Psoas muscle (tissue), 8 donors: ENCODE measurements around the gene TMEM141. TPM values are rescaled to one million over a fixed set of nuclear protein-coding genes. Genes with fewer than 3 reads are reported as not detected.
"Not testable (repeated sequence)": the region's sequence is repeated elsewhere in the genome, so short reads cannot be mapped to it uniquely, and the experiment has no call there.

Source experiments
- ATAC-seq, 4 donors: fragments of 200-7000 bp; cut with Tn5 transposase; one replicate each; pipeline ENCODE4 v1.9.1; 2020; ENCODE audit warnings: moderate library complexity in 3 of 4, mild to moderate bottlenecking in 2 of 4
- DNase-seq, 2 donors: peaks; one replicate each; pipeline ENCODE4 v3.0.0-alpha.2; 2020
- H3K27ac ChIP-seq: fragments of 200-600 bp; one replicate; pipeline ENCODE4 v1.8.0; 2022
- H3K27me3 ChIP-seq, 3 donors: fragments of 200-600 bp in 1 of 3; one replicate each; pipeline versions ENCODE4 v1.6.1 to v1.8.0; 2013 to 2022; ENCODE audit warnings: low read length in 2 of 3, mild to moderate bottlenecking in 2 of 3, moderate library complexity in 1 of 3; ENCODE audit not compliant: insufficient read depth in 3 of 3
- H3K36me3 ChIP-seq, 2 donors: fragments of 200-600 bp in 1 of 2; one replicate each; pipeline versions ENCODE4 v1.6.1 to v1.8.0; 2013 to 2022; ENCODE audit warnings: low read depth in 1 of 2, mild to moderate bottlenecking in 1 of 2, moderate library complexity in 1 of 2; ENCODE audit not compliant: insufficient read depth in 1 of 2
- H3K4me1 ChIP-seq: fragments of 200-600 bp; one replicate; pipeline ENCODE4 v1.8.0; 2022
- H3K4me3 ChIP-seq: fragments of 200-600 bp; one replicate; pipeline ENCODE4 v1.8.0; 2022; ENCODE audit warnings: mild to moderate bottlenecking
- H3K9me3 ChIP-seq: fragments of 200-600 bp; one replicate; pipeline ENCODE4 v1.8.0; 2022
- CTCF ChIP-seq: fragments of 200-600 bp; IDR thresholded peaks from one replicate; pipeline ENCODE4 v1.8.0; 2022; ENCODE audit warnings: antibody characterized with exemption
- WGBS, 3 donors: extraction: QIAGEN DNeasy Blood & Tissue Kit; methylation state at CpG; one replicate each; pipeline versions ENCODE4 v1.1.6 to v1.1.7; 2013; 5-methylcytosine and 5-hydroxymethylcytosine counted together
- intact Hi-C, 2 donors: fragments of 100-400 bp; cut with DNase I; formaldehyde crosslinking; loops; one replicate each; pipeline versions ENCODE4 v1.11.0 to v1.14.2; 2022
- polyA plus RNA-seq, 3 donors: library from polyadenylated mRNA; stranded (reverse); fragments of 200-250 nt; gene quantifications; one replicate each; pipeline ENCODE4 v1.2.3, GENCODE V29; 2013
- total RNA-seq, 4 donors: library from RNA; stranded (reverse); fragmentation: NEBNext Ultra II Directional in 2 of 4; extraction: Animal tissue kit (Norgen Biotek cat#: 25700) in 2 of 4; gene quantifications; one replicate each; pipeline versions ENCODE4 v1.2.1 to v1.2.4, GENCODE V29; 2021 to 2023
- donor health status: healthy with polysubstance abuse.
- donor health status: DM: no; HTN: no; CAD: no; lungs with moderate emphysema.
- donor health status: Bipolar disorder and iron deficiency.
- donor health status: healthy.
- donor health status: DM: yes; HTN: yes; CAD: no.
- donor health status: DM: no; HTN: no; CAD: no.
- donor health status: DM: no; HTN: no; CAD: no.
- donor health status: DM: yes; HTN: yes; CAD: no.

Gene TMEM141
- total and polyA plus RNA-seq, 7 donors = 32.0 to 89.1 (median 49.1) TPM

- H3K4me1 ChIP-seq = peaks cover 5% of the 10 kb centered on the region
- H3K36me3 ChIP-seq = no peaks in the 10 kb centered on the region
- no peak overlapping the region for H3K27ac ChIP-seq
- intact Hi-C loops = loop anchor here (10.0 kb wide), 1 partner anchor 280 kb away; no protein-coding TSS in a partner anchor
- 50 to 64% (median 58%) methylated on average over 9 of the region's 9 CpGs for WGBS, 3 donors
- no peak for ATAC-seq
- H3K9me3 ChIP-seq = no peaks in the 10 kb centered on the region
- H3K27me3 ChIP-seq = no peaks in the 10 kb centered on the region
- no peak overlapping the region for H3K4me3 ChIP-seq
- TF ChIP-seq CTCF = peak; percentile 39
- no peak for DNase-seq
Observed at GRCh38 chr9:136784249-136784996, 6.7 kb upstream of the TMEM141 start.

GRCh38 chr9:136784997-136785361, 6.2 kb upstream of the TMEM141 start:
- H3K4me1 ChIP-seq = peaks cover 6% of the 10 kb centered on the region
- no peaks in the 10 kb centered on the region for H3K27me3 ChIP-seq
- no peak overlapping the region for H3K4me3 ChIP-seq
- H3K9me3 ChIP-seq = no peaks in the 10 kb centered on the region
- H3K27ac ChIP-seq = no peak overlapping the region
- 89 to 96% (median 90%) methylated on average over 6 of the region's 6 CpGs for WGBS, 3 donors
- DNase-seq (no peak), ATAC-seq (no peak)
- no peak for TF ChIP-seq CTCF
- intact Hi-C loops = loop anchor here (10.0 kb wide), 1 partner anchor 280 kb away; no protein-coding TSS in a partner anchor
- H3K36me3 ChIP-seq = no peaks in the 10 kb centered on the region

GRCh38 chr9:136785565-136786355, 5.4 kb upstream of the TMEM141 start:
- not testable (repeated sequence) for H3K9me3 ChIP-seq, ATAC-seq, H3K27ac ChIP-seq, H3K27me3 ChIP-seq, DNase-seq, H3K4me3 ChIP-seq, H3K36me3 ChIP-seq
- 83 to 90% (median 87%) methylated on average over 23 of the region's 23 CpGs for WGBS, 3 donors
- peaks cover 12% of the 10 kb centered on the region for H3K4me1 ChIP-seq
- intact Hi-C loops = loop anchor here (10.0 kb wide), 1 partner anchor 279 kb away; no protein-coding TSS in a partner anchor

- Histone ChIP-seq H3K27ac (no peak overlapping the region), H3K36me3 (no peaks in the 10 kb centered on the region), H3K27me3 (no peaks in the 10 kb centered on the region), H3K4me1 (peaks cover 12% of the 10 kb centered on the region), H3K4me3 (no peak overlapping the region), H3K9me3 (no peaks in the 10 kb centered on the region)
- intact Hi-C loops = loop anchor here (10.0 kb wide), 1 partner anchor 278 kb away; no protein-coding TSS in a partner anchor
- ATAC-seq = no peak
- WGBS, 3 donors = 71 to 75% (median 73%) methylated on average over 10 of the region's 10 CpGs
- no peak for TF ChIP-seq CTCF
- DNase-seq = no peak
Observed at GRCh38 chr9:136786451-136786850, 4.7 kb upstream of the TMEM141 start.

GRCh38 chr9:136786983-136787382, 4.2 kb upstream of the TMEM141 start:
- not testable (repeated sequence) for H3K36me3 ChIP-seq, H3K4me3 ChIP-seq, H3K27me3 ChIP-seq, H3K9me3 ChIP-seq, DNase-seq, ATAC-seq, H3K27ac ChIP-seq
- intact Hi-C loops = loop anchor here (1.0 to 10.0 kb wide), 2 partner anchors 248 to 278 kb away; no protein-coding TSS in a partner anchor
- WGBS, 3 donors = 28 to 31% (median 31%) methylated on average over 4 of the region's 4 CpGs
- H3K4me1 ChIP-seq = peaks cover 13% of the 10 kb centered on the region
